Ishikawa (cell line): ENCODE data around the gene ZC3H8.

Source experiments
- CEBPB ChIP-seq: IDR thresholded peaks from 2 replicates; pipeline ENCODE4 v1.6.1; 2012
- EGR1 ChIP-seq: IDR thresholded peaks from 2 replicates; pipeline ENCODE4 v1.6.1; 2012
- EP300 ChIP-seq: IDR thresholded peaks from 2 replicates; pipeline ENCODE4 v1.6.1; 2012; ENCODE audit warnings: borderline replicate concordance
- NFIC ChIP-seq: IDR thresholded peaks from 2 replicates; pipeline ENCODE4 v1.6.1; 2012
- TCF12 ChIP-seq: IDR thresholded peaks from 2 replicates; pipeline ENCODE4 v1.6.1; 2012; ENCODE audit warnings: low read depth
- YY1 ChIP-seq: IDR thresholded peaks from 2 replicates; pipeline ENCODE4 v1.6.1; 2012; ENCODE audit warnings: low read depth
- ZBTB7A ChIP-seq: IDR thresholded peaks from 2 replicates; pipeline ENCODE4 v1.6.1; 2012; ENCODE audit warnings: low read depth
- TF ChIP-seq, protein P1 (sequence below): IDR thresholded peaks from 2 replicates; pipeline ENCODE4 v1.6.1; 2012; ENCODE audit warnings: low read depth, mild to moderate bottlenecking

DNA sequence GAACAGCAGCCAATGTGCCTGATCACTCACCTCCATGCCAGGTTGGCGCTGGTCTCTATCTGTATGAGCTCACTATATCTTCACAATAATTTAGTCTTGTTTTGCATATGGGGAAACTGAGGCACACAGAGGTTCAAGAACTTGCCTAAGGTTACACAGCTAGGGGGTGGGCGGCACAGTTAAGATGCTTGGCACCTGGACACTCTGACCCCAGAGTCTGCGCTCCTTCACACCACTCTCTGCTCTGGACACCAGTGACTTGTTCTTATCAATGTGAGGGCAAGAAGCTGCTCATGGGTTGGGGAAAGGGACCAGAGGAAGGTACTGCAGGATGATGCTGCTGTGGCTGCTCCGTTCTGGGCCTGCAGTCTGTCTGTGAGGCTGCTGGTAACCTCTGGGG, 89.5 kb downstream of the ZC3H8 start:
- no peak for TF ChIP-seq EGR1
- no peak for TF ChIP-seq CEBPB
- no peak for TF ChIP-seq EP300
- no peak for TF ChIP-seq TCF12
- TF ChIP-seq ZBTB7A, result no peak
- TF ChIP-seq, protein P1, sequence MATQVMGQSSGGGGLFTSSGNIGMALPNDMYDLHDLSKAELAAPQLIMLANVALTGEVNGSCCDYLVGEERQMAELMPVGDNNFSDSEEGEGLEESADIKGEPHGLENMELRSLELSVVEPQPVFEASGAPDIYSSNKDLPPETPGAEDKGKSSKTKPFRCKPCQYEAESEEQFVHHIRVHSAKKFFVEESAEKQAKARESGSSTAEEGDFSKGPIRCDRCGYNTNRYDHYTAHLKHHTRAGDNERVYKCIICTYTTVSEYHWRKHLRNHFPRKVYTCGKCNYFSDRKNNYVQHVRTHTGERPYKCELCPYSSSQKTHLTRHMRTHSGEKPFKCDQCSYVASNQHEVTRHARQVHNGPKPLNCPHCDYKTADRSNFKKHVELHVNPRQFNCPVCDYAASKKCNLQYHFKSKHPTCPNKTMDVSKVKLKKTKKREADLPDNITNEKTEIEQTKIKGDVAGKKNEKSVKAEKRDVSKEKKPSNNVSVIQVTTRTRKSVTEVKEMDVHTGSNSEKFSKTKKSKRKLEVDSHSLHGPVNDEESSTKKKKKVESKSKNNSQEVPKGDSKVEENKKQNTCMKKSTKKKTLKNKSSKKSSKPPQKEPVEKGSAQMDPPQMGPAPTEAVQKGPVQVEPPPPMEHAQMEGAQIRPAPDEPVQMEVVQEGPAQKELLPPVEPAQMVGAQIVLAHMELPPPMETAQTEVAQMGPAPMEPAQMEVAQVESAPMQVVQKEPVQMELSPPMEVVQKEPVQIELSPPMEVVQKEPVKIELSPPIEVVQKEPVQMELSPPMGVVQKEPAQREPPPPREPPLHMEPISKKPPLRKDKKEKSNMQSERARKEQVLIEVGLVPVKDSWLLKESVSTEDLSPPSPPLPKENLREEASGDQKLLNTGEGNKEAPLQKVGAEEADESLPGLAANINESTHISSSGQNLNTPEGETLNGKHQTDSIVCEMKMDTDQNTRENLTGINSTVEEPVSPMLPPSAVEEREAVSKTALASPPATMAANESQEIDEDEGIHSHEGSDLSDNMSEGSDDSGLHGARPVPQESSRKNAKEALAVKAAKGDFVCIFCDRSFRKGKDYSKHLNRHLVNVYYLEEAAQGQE, result no peak
- no peak for TF ChIP-seq NFIC
- no peak for TF ChIP-seq YY1
